GM18951 (cell line): Measurements from ENCODE around the gene EFCAB12.
A peak's percentile ranks its signal among the peaks of the same experiment; 100 is the strongest.
"Not testable (repeated sequence)": the region's sequence is repeated elsewhere in the genome, so short reads cannot be mapped to it uniquely, and the experiment has no call there.

Experiments
- POLR2A ChIP-seq: IDR thresholded peaks from 4 replicates; pipeline ENCODE4 v1.6.1; 2011; ENCODE audit warnings: mild to moderate bottlenecking; ENCODE audit not compliant: insufficient read length, insufficient read depth; ENCODE audit errors: extremely low read depth
- in situ Hi-C: fragments of 300-500 bp; cut with MboI; formaldehyde crosslinking; loops from one replicate; pipeline ENCODE4 v1.12.0; 2022; ENCODE audit warnings: low sequenced_read_pairs, mixed read lengths, inconsistent platforms; ENCODE audit not compliant: unreplicated experiment

Gene EFCAB12

GRCh38 chr3:129410971-129411370 is 17.5 kb downstream of the EFCAB12 start:
- TF ChIP-seq POLR2A: no peak
- in situ Hi-C loops: no loop called here

- in situ Hi-C loops: no loop called here
These were observed 18.9 kb downstream of the EFCAB12 start for GRCh38 chr3:129409541-129409940.

GRCh38 chr3:129404610-129405009 is 23.8 kb downstream of the EFCAB12 start:
- in situ Hi-C loops: no loop called here
- no peak for TF ChIP-seq POLR2A

More at GRCh38 chr3:129409541-129409940, 18.9 kb downstream of the EFCAB12 start:
- TF ChIP-seq POLR2A: no peak

GRCh38 chr3:129404130-129404529 is 24.3 kb downstream of the EFCAB12 start:
- in situ Hi-C loops: no loop called here

GRCh38 chr3:129403450-129403849 is 25.0 kb downstream of the EFCAB12 start:
- in situ Hi-C loops: no loop called here
- no peak for TF ChIP-seq POLR2A

More at GRCh38 chr3:129404130-129404529, 24.3 kb downstream of the EFCAB12 start:
- no peak for TF ChIP-seq POLR2A

GRCh38 chr3:129402616-129403015 is 25.8 kb downstream of the EFCAB12 start:
- in situ Hi-C loops: no loop called here
- no peak for TF ChIP-seq POLR2A

- no peak for TF ChIP-seq POLR2A
- in situ Hi-C loops: no loop called here
These were observed 26.2 kb downstream of the EFCAB12 start for GRCh38 chr3:129402210-129402609.

- no peak for TF ChIP-seq POLR2A
- in situ Hi-C loops: no loop called here
These were observed 28.5 kb downstream of the EFCAB12 start for GRCh38 chr3:129399895-129400357.

GRCh38 chr3:129399145-129399894 is 29.1 kb downstream of the EFCAB12 start:
- peak; percentile 35 for TF ChIP-seq POLR2A
- in situ Hi-C loops: no loop called here

GRCh38 chr3:129398803-129399144 is 29.7 kb downstream of the EFCAB12 start:
- in situ Hi-C loops: no loop called here
- TF ChIP-seq POLR2A: no peak

- in situ Hi-C loops: not testable (repeated sequence)
These were observed 34.5 kb downstream of the EFCAB12 start for GRCh38 chr3:129393760-129394564.

GRCh38 chr3:129393271-129393670 is 35.2 kb downstream of the EFCAB12 start:
- in situ Hi-C loops: no loop called here

GRCh38 chr3:129392106-129392887 is 36.1 kb downstream of the EFCAB12 start:
- in situ Hi-C loops: not testable (repeated sequence)

More at GRCh38 chr3:129393271-129393670, 35.2 kb downstream of the EFCAB12 start:
- no peak for TF ChIP-seq POLR2A

GRCh38 chr3:129391583-129391982 is 36.9 kb downstream of the EFCAB12 start:
- in situ Hi-C loops: not testable (repeated sequence)
